HG03378 (cell line): ENCODE measurements around the gene LAMA4.

Experiments
- ATAC-seq: cut with Tn5 transposase; IDR thresholded peaks from one replicate; pipeline ENCODE4 v1.9.1; 2021; ENCODE audit warnings: mild to moderate bottlenecking, moderate library complexity; ENCODE audit not compliant: unreplicated experiment

LAMA4 gene

DNA sequence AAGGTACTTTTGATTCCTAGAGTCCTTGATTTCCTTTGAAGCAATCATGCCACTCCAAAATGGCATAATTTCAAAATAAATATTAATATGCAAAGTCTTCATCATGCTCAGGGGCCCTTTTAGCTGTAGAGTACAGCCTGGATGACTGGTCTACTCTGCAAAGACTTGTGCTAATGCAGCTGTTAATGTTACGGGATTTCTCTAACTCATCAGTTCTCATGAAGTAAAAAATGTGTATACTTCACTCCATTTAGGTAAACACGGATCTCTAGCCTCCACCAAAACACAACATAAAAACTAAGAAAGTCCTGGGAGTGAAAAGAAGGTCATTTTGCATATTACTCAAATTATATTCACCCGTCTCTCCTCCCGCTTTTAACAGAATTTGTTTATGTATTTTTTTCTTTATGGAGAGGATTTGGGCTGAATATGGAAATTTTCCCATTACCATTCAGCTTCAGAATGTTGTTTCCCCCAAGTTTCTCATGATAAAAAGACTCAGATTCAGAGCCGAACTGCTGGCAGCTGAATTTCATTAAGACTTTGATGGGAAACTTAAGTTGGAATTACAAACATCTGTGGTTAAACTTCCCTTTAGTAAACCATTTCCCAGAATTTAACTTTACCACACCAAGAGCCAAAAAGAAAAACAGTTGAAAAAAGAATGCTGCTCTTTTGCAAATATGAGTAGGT lies 8.7 kb downstream of the LAMA4 start:
- no peak for ATAC-seq

DNA sequence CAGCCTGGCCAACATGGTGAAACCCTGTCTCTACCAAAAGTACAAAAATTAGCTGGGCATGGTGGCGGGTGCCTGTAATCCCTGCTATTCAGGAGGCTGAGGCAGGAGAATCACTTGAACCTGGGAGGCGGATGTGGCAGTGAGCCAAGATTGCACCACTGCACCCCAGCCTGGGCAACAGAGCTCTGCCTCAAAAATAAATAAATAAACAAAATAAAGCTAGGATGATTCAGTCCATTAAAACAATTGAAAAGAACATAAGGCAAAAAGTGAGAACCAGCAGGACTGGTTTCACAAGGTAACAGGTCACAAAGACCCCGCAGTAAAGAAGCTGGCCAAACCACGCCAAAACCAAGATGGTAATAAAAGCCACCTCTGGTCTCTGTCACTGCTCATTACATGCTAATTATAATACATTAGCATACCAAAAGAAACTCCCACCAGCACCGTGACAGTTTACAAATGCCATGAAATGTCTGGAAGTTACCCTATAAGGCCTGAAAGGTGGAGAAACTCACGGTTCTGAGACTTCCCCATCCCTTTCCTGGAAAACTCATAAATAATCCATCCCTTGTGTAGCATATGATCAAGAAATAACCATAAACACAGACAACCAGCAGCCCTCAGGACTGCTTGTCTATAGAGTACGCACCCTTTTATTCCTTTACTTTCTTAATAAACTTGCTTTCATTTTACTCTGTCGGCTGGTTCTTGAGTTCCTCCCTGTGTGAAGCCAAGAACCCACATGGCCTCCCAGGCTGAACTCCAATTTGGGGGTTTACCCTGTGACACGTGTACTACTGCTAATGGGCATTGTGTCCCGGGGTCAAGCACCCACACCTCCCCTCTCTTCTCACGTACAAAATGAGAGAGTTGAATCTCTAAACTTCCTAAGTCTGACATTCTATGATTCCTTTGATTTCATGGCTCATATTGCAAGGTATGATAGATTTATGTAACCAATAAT lies 10.2 kb downstream of the LAMA4 start:
- ATAC-seq = no peak

DNA sequence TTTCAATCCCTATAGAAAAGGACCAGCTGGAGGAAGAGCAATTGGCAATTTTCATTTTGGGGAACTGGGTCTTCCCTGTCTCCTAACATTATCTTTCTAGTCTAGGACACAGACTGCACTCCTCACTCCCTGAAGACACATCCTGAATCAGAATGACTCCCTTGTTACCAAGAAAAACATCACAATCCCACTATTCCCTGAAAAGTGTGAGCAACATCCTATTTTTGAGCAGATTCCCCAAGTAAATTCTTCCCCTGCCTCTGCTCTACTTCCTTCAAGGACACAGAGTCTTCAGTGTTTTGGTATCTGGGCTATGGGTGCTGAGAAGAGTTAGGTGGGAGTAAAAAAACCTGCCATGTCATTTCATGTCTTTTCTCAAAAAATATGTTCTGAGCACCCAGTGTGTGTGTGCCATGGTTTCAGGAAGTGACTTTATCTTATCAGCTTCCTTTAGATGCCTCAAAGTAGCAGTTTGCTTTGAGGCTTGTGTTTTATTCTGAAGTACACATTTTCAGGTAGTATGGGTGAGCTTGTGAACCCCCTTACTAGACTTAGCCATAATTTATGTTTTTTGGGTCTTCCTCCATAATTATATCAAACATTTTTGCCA lies 12.4 kb downstream of the LAMA4 start:
- ATAC-seq = no peak

DNA sequence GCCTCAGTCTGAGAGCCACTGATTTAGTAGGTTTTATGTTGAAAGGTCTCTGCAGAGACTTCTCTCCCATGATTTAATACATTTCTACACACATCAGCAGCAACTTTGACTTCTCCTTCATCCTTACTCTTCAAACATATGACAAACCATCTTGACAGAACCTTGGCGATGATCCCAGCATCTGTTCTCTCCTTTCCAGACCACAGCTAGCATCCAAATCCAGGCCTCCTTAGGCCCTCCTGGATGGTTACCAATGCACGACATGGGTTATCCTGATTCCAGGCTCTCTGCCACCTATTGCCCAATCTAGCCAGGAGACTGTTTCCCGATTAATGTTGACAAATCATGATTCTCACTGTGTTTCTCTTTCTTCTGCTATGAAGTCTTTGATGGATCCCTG lies 16.8 kb downstream of the LAMA4 start:
- no peak for ATAC-seq

DNA sequence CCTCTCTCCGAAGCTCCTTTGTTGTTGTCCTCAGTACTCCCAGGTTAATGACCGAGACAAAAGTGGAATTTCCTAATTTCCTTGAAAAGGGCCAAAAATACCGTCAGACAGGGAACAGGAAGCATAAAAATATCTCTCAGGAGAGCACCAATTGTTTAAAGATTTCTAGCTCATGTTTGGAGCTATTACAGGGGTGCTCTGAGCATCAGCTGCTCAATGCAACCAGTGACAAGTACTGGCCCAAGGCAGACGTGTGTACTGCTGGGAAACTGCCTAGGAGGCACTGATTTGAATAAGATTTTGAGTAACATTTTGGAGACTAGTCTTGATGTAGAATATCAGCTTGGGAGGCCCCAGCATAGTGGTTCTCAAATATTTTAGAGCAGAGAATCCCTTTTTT lies 17.3 kb downstream of the LAMA4 start:
- ATAC-seq = no peak

DNA sequence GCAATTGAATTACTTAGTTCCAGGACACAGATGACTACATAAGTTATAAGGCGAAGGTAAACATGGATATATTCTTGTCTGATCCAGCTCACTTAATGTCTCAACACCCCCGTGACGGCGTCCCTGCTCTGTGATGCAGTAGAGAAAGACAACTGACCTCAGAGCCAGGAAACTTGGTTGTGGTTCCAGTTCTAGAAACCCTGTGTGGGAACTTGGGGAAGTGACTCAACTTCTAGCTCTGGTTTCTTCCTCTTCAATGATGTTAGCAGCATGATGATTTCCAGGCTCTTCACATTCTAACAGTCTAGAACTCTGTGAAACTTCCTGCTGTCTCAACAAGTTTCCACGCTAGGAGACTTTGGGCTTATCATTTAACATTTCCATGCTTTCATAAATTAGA lies 18.4 kb downstream of the LAMA4 start:
- ATAC-seq = no peak

DNA sequence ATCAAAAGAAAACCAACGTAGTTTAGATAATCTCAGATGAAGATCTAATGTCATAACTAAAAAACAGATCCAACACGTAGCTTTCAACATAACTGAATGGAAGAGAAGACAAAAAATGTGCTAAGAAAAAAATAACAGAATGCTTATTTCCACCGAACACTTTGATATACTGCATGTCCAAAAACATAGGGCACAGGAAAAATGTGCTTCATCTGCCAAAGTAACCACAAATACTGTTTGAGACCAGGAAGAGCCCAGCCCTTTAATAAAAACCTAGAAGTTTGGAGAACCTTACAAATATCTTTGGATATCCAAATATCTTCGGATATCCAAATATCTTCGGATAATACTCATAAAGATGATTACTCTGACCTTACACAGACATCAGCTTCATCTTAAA lies 19.8 kb downstream of the LAMA4 start:
- no peak for ATAC-seq

DNA sequence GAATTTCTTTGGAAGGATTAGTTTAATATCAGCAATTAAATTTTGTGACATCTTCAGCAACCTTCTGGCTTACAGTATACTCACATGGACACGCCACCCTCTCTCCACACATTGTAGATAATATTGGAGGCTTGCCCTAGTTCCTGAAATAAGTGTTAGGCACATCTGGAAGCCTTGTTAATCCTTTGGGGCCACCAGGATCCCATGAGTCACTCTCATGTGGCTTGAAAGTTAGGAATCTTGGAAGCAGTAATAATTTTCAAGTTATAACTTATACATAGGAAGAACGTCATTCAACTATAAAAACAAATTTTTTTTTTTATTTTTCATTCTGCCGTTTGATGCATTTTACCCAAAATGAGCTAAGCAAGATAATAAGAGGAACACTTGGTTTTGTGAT lies 20.5 kb downstream of the LAMA4 start:
- no peak for ATAC-seq

DNA sequence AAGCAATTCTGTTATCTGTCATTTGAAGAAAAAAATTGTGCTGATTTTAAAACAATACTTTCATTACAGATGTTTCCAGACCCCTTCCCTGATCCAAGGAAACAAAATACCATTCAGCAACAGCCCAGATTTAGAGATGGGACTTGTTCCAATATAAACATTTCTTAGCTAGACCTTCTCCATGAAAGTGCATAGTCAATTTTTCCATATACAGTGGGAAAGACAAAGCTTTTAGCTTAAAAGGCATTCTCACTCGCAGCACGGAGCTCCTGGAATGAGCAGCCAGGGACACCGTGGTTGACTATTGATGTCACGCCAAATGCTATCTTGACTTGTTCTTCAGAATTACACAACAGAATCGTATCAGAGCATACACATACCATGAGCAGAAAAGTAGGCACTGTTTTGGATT lies 21.5 kb downstream of the LAMA4 start:
- ATAC-seq = no peak

DNA sequence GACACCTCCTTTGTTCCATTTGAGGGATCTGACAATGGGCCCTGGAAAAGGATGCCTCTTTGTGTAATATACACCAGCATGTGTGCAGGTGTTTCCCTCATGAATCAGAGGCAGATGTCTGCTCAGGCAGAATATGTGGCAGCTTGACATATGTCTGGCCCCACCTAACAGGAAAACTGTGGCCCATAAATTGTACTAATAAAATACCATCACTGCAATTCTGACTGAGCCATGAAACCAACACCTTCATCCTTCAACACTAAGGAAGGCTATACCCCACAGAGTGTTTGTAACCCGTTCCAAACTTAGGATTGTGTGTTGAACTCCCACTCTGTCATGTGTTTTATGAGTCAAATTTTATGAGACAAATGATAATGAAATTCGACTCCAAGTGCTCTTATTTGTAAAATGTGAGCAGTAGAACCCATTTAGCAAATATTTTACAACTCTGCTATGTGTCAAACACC lies 22.7 kb downstream of the LAMA4 start:
- ATAC-seq = no peak

DNA sequence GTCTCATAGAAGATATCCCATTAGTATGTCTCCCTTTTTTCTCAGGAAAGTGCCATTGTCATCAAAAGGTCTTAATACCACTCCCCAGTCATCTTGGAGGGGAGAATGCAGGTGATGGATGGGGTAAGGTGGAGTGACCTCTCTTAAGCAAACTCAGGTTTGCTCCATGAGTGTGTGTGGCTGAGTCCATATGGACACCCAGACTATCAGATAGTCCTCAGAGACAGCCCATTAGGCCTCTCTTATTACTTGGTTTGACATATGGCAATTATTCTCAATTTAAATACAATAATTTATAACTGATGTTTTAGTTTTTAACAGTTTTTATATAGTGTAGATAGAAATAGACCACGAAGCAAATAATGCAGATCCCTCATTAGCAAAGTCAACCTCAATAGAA lies 23.2 kb downstream of the LAMA4 start:
- no peak for ATAC-seq

DNA sequence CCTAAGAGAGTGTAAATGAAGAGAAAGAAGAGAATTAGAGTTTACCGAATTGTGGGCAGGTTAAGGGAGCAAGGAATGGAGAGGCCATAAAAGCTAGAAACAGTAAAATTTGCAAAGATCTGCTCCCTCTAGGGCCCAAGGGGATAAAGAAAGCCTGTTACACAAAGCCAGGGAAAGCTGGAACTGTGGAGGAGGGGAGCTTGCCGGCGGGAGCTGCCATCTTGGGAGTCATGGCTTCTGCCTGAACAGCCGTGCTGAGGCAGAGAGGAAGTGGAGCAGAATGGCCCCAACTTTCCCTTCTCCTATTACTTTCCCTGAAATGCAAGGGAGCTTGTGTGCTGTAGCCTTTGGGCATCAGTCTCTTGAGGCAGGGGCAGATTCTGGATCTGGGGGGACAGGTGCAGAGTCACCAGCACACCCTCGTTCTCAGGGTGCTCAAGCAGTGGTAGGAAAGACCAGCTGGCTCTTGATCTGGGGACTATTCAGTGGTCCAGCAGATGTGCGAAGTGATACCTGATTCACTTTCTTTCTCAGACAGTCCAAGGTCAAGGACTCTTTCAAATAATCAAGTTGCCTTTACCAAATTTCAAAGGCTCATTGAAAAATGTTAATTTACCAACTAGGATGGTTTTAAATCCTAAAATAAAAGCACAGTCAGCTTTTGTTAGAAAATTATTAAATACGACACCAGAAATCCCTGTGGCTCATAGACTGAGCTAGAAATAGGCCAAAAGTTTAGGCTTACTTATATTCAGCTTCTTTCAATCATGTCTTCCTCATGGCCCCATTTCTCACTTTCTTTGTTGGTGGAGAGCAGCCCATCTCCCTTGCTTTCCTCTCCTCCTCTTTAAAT lies 25.7 kb downstream of the LAMA4 start:
- no peak for ATAC-seq

DNA sequence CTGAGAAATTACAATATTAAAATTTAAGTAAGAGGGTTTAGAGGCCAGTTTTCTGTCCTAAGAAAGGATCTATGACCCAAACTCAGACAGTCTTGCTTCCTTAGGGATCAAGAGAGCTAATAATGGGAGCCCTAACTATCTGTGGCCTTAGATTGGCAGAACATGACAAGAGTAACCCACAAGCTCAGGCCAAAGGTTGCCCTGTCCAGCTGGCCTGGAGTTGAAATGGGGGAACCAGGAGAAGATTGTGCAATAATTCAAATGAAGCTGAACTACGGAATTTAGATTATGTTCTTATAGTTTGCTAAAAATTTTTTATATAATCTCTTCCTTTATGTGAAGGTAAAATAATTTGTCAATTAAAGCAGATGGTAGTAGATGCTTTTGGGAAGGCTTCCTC lies 26.4 kb downstream of the LAMA4 start:
- no peak for ATAC-seq

DNA sequence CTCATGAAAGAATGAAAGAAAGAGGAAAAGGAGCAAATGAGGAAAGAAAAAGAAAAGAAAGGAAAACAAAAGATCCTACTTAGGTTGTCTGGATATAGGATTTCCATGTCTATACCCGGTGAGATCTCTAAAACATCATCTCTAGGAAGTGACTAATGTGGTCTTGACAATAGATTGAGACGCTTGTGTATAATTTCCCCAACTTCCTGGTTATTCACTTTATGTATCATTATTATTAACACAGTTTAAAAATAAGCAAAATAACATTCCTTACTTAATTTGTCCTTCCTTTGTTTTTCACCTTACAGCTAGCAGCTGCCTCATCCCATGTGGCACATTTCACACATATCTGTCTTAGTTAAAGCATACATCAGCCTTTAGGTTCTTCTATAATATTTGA lies 27.0 kb downstream of the LAMA4 start:
- ATAC-seq = no peak

DNA sequence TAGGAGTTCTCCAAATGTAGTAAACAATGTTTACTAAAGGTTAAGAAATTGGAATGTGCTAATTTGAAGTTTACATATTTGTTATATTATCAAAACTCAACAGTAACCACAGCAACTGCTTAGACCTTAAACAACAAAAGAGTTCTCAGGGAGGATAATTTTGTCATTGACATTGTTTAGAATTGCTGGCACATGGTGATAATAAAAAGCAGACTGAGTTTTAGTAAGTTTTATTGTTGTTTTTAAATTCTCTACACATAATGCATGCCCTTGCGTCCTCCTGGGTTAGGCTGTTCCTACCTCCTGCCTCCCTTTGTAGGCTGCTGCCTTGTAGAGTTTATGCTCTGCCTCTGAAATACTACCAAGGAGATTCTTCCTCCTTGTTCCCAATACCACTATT lies 28.7 kb downstream of the LAMA4 start:
- ATAC-seq = no peak

DNA sequence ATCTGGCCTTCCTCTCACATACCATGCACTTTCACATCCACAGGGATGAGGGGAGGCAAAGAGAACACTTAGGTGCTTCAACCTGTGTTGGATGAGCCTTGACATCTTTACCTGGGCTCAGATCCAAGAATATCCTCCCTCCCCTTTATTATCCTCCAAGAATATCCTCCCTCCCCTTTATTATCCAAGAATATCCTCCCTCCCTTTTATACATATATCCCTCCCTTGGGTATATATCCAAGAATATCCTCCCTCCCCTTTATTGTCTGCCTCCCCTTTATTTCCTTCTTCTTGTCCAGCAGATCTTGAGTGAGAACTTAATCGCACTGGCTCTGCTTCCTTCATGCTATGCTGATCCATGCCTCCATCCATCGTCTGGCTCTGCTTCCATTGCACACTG lies 30.3 kb downstream of the LAMA4 start:
- ATAC-seq = no peak

DNA sequence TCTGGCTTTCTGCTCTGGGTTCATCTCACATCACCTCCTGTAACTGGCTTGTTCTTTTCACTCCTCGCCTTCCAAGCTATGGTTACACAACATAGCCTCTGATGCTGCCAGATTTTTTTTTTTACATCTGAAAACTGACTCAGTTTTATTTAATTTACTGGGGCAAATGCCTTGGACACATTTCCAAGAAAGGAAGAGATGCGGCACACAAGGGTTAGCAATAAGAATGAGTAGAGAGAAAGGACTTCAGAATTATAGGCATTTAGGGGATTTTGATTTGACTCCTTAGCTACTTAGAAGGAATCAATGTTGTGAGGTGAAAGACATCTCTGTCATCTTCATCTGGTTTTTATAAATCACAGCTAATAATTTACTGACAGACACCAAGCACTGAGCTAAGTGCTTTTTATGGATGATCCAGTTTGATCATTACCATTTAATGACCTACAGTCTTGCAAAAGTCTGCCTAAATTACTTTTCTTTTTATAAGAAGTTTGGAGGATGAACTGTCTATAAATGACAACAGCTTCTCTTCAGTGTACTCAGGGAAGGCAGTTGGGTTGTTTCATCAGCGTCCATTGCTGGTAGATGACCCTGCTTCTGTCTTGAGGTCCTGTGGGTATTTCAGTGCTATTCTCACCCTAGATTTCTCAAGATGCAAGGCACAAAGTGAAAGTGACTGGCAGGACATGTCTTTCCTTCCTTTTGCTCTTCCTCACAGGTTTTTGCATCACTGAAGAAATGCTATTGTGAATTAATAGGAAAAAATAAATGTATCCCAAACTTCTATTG lies 31.1 kb downstream of the LAMA4 start:
- ATAC-seq = no peak

DNA sequence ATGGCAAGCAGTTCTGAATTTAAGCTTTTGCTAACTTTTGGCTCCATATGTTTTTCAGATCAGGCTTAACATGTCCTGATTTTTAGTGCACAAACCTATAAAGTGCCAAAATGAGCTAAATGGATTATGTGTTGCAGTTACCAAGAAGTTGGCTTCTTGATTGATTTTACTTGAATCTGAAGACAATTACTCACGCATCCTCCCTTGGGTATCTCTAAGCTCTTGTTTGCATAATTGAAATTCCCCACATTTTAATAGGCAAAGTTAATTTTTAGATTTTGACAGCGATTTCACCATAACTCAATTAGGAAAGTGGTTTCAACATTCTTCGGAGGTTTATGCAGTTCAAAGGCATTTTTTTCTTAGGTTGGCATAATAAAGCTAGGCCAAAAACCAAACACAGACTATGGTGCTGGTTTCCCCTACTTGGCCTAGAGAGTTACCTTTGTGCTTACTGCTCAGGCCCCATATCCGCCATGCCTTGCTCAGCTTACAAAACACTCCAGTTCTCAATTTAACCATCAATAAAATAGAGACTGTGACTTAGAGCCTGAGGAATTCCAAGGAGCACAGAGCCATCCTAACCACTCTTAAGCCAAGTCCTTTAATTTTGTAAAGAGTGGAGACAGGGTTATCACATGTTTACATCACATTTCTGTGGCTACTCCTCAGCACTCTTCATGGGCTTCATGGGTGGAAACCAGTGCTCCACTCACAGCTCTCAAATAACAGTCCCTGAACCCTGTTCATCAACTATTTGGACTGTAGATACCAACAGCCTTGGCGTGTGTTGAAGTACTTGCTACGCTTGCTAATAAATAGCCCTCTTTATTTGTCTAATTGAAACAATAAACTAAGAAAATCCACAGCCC lies 32.1 kb downstream of the LAMA4 start:
- no peak for ATAC-seq

DNA sequence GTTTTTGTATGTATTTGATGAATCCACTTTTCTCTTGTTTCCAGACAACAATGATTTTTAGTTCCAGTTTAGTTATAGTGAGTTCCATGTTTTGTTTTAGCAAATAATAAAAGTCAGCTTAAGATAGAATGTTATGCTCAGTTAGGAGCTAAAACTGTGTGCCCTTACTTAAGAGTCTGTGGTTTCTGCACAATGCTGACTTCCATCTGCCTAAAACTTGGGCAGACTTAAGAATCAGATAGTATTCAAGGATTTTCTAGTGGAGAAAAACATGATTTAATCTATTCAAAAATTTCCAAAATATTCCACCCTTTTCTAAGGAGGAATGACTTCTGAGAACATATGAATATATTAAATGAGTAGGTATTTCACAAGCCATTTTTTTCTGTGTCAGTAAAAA lies 32.8 kb downstream of the LAMA4 start:
- no peak for ATAC-seq
